Right lobe of liver (tissue), 4 donors: Measurements from ENCODE around the gene CACNA1D.

Experiments used
- CTCF ChIP-seq, 4 donors: fragments of 200-600 bp in 3 of 4; fragments of 450-650 bp in 1 of 4; IDR thresholded peaks; one replicate each; pipeline versions ENCODE4 v1.5.1 to v1.8.0; 2016 to 2022; ENCODE audit warnings: antibody characterized with exemption in 4 of 4, mild to moderate bottlenecking in 2 of 4
- POLR2A ChIP-seq: fragments of 450-650 bp; IDR thresholded peaks from one replicate; pipeline ENCODE4 v1.6.1; 2017; ENCODE audit warnings: antibody characterized with exemption, mild to moderate bottlenecking
- donor health status: DM: no; HTN: no; CAD: no.
- donor health status: DM: no; HTN: no; CAD: no.
- donor health status: DM: no; HTN: yes; CAD: no.

GRCh38 chr3:53570081-53570480, 75.7 kb downstream of the CACNA1D start:
- TF ChIP-seq CTCF (IDR thresholded peaks at IDR 0.05) (no peak), POLR2A (no peak)
